Renal pelvis (tissue), 4 donors: ENCODE data around the gene BACH2. TPM values are rescaled to one million over a fixed set of nuclear protein-coding genes. Genes with fewer than 3 reads are reported as not detected.
A peak's percentile ranks its signal among the peaks of the same experiment; 100 is the strongest.

Experiments
- DNase-seq: peaks from one replicate; pipeline ENCODE4 v3.0.0-alpha.2; 2013
- polyA plus RNA-seq, 3 donors: library from polyadenylated mRNA; unstranded; fragments of 120-200 nt; gene quantifications; one replicate each; pipeline ENCODE4 v1.2.1, GENCODE V29; 2013; ENCODE audit not compliant: insufficient read length in 3 of 3

BACH2 gene
- polyA plus RNA-seq, 3 donors: 9.2 to 11.0 (median 9.9) TPM

GRCh38 chr6:90304308-90304707 lies 7.7 kb upstream of the BACH2 start:
- DNase-seq: no peak

DNA sequence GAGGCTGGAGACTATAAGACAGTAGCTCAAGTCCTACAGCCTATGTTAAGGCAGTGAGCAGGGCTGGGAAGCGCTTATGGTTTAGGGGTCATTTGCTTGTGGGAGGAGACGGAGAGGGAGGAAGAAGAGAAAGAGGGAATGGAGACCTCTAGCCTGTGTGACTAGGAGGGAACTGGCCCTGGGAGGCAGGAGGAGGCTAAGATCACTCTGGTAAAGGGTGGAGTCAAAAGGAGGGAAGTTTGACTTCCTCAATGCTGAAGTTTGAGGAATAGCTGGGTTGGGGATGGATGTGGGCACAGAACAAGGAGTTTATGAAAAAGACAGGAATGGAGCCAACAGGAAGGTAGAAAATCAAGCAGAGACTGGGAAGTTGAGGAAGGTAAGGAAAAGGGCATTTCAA lies 6.4 kb upstream of the BACH2 start:
- no peak for DNase-seq

GRCh38 chr6:90302320-90302719 lies 5.7 kb upstream of the BACH2 start:
- DNase-seq: no peak

DNA sequence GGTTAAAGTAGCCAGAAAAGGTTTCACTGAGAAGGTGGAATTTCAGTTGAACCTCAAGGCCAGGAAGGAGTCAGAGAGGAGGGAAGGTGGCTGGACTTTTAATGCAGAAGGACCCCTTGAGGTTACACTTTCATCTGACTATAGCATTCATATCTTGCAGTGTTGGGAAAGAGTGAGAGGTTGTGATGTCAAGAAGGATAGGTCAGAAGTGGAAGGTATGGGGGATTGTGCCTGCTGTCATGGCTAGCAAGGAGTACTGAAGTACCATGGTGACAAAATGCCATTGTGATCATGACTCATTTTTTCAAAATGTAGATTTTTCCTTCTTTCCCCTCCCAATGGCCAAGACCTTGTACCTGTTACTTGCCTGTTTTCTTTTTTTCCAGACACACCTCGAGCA lies 5.2 kb upstream of the BACH2 start:
- DNase-seq: no peak

- DNase-seq: no peak
Observed at GRCh38 chr6:90298459-90299053, 1.9 kb upstream of the BACH2 start.

GRCh38 chr6:90297867-90298381 lies 1.3 kb upstream of the BACH2 start:
- DNase-seq: no peak

DNA sequence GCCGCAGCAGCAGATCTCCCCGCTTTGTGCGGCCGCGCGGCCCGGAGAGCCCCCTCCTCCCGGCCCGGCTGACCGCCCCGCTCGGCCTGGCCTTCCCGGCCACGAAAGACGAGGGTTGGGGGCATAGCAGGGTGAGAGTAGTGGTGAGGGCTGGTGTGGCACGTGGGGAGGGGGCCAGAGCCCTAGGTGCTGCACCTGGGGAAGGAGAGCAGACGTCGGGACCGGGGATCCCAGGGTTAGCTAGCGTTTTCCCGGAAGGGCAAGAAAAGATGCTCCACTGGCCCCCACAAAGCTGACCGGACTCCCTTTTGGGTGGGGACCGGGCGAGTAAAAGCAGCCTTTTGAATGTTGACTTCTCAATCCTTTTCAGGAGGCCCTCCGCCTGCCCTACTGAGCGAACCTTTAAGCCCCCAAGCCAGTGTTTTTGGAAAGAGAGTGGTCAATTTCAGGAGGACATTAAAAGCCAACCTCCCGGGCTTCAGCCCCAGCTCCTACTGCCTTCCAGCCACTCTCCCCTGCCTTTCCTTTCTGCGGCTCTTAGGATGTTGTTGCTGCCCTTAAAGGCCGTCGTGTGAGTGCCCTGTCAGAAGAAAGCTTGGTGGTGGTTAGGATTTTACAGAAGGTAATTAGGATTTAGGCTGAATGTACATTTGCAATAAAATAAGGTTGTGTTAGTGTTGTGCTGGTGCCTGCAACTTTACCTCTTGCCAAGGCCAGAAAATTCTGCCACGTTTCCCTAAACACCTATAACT lies 648 bp upstream of the BACH2 start:
- no peak for DNase-seq

- no peak for DNase-seq
Observed at GRCh38 chr6:90295854-90296340, 746 bp downstream of the BACH2 start.

- DNase-seq: peak; percentile 27
Observed at GRCh38 chr6:90294989-90295853, 1.4 kb downstream of the BACH2 start.

GRCh38 chr6:90294614-90294988 lies 2.0 kb downstream of the BACH2 start:
- DNase-seq: peak; percentile 23

- DNase-seq: no peak
Observed at GRCh38 chr6:90294008-90294511, 2.6 kb downstream of the BACH2 start.

GRCh38 chr6:90293319-90293953 lies 3.2 kb downstream of the BACH2 start:
- peak; percentile 19 for DNase-seq

DNA sequence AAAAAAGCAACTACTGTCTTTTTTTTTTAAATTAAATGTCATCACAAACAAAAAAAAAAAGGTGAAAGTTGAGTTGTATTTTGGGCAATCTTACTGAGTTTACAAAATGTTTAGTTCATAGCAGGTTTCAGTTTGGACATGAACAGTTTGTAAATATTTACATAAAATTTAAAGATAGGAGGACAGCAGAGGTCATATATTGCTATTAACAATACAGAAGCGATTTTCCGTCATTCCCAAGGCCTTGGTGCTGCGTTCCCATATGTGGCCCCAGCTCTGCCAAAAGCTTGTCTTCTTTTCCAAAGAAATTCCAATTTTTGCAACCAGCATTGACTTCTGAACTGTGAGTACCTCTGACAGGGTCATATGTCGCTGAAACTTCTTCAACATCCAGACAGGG lies 5.1 kb downstream of the BACH2 start:
- no peak for DNase-seq

DNA sequence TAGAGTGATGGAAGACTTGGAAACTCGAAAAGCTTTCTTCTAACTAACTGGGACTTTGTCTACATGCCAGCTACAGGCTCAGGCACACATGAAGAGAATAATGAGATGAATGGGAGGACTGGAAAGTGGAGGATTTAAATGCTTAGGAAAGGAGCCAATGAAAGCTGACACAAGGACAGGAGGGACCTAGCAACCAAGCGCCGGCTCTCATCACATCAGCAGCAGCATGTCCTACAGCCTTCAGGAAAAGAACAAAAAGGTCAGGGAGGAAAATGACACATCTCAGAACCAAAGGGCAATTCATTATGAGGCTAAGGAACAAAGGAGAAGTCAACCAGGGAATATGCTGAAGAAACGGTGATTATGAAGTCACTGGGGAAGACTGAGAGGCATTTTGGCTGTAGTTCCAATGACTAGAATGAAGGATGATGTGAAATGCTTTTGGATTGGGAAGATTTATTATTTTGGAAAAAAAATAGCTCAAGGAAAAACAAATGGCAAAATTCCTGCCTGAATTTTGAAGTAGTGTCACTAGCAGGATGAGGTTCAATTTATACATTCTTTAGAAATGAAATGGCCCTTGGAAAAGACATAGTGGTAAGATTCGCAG lies 5.7 kb downstream of the BACH2 start:
- DNase-seq: no peak

GRCh38 chr6:90289902-90290301 lies 6.7 kb downstream of the BACH2 start:
- DNase-seq: no peak

DNA sequence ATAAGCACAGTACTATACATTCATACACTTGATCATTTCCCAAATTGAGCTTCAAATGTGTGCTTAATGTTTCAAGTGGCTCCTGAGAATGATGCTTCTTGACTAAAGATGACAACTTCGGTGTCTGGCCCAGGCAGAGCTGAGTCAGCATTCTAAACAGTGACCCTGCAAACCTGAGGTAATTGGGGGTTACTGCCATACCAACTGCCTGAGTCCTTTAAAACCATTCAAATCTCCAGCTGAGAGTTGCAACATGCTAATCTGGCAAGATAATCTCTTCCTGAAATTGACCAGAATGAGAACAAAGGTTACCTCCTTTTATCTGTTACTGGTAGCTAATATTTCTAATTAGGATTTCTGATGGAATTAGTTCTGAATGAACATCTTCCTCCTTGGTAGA lies 8.2 kb downstream of the BACH2 start:
- DNase-seq: no peak

GRCh38 chr6:90286884-90287488 lies 9.7 kb downstream of the BACH2 start:
- peak; percentile 26 for DNase-seq

- peak; percentile 81 for DNase-seq
Observed at GRCh38 chr6:90285611-90286381, 10.8 kb downstream of the BACH2 start.

DNA sequence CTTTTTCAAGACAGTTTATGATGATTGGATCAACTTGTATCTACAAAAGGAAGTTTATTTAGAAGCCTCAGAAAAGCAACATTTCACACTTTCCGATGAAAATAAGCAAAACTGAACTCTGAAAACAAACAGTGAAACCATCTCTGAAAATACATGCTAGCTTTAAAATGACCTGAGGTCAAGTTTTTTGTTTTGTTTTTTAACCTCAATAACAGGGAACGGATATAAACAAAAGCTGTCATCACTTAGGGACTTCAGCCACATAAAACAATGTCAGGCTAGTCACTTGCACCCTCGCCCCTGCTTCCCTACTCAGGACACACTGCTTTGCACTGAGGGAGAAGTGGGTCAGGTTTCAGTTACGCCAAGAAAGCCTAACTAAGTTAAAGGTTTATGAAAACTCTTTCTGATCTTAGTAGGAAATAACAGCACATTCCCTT lies 11.6 kb downstream of the BACH2 start:
- DNase-seq: peak; percentile 27
